ENCODE results near the gene ACTG1. TPM values are rescaled to one million over a fixed set of nuclear protein-coding genes. Genes with fewer than 3 reads are reported as not detected.

The ACTG1 gene
- total and polyA plus RNA-seq, 4 donors, result 347 to 1,699 (median 1,282) TPM

GRCh38 chr17:81474958-81475357, 37.6 kb downstream of the ACTG1 start:
- Histone ChIP-seq H3K27me3 (ENCODE audit: control insufficient read depth in 4 of 4, insufficient read depth in 4 of 4, low read length in 3 of 4) (no peaks in the 10 kb centered on the region), H3K9ac (ENCODE audit: low read depth in 1 of 2, low read length in 2 of 2) (no peak overlapping the region), H3K36me3 (ENCODE audit: control insufficient read depth in 4 of 4, insufficient read depth in 3 of 4, low read depth in 1 of 4, low read length in 3 of 4) (no peaks in the 10 kb centered on the region), H3K9me3 (ENCODE audit: control insufficient read depth in 4 of 4, low read length in 3 of 4) (no peaks in the 10 kb centered on the region), H3K4me1 (ENCODE audit: control insufficient read depth in 4 of 4, insufficient read depth in 4 of 4, low read length in 3 of 4) (no peaks in the 10 kb centered on the region), H3K27ac (ENCODE audit: low read depth in 1 of 2, low read length in 2 of 2) (no peak overlapping the region), H3K4me3 (ENCODE audit: low read depth in 1 of 3, low read length in 3 of 3) (no peak overlapping the region)
- TF ChIP-seq RXRA (IDR thresholded peaks at IDR 0.05), result no peak
- DNase-seq (ENCODE audit: low spot score), result no peak
- 88% methylated on average over 16 of the region's 16 CpGs for WGBS

- 68% methylated on average over 8 of the region's 8 CpGs for WGBS
- H3K9me3 ChIP-seq (ENCODE audit: control insufficient read depth in 4 of 4, low read length in 3 of 4), result no peaks in the 10 kb centered on the region
- H3K4me3 ChIP-seq (ENCODE audit: low read depth in 1 of 3, low read length in 3 of 3), result no peak overlapping the region
- no peak for TF ChIP-seq HNF4G (IDR thresholded peaks at IDR 0.05)
- no peak for TF ChIP-seq YY1 (IDR thresholded peaks at IDR 0.05)
- TF ChIP-seq HNF4A (conservative IDR thresholded peaks at IDR 0.05), result no peak
- TF ChIP-seq RXRA (IDR thresholded peaks at IDR 0.05), result no peak
- TF ChIP-seq REST (IDR thresholded peaks at IDR 0.05), result no peak
- TF ChIP-seq ZBTB33 (IDR thresholded peaks at IDR 0.05), result no peak
- no peak for TF ChIP-seq SP1 (IDR thresholded peaks at IDR 0.05)
- no peak for TF ChIP-seq CTCF (IDR thresholded peaks at IDR 0.05; ENCODE audit: low read depth, low read length, missing input control)
- no peak for TF ChIP-seq EGR1 (IDR thresholded peaks at IDR 0.05; ENCODE audit: low read depth in 2 of 2)
- TF ChIP-seq MAX (IDR thresholded peaks at IDR 0.05), result no peak
- no peak for TF ChIP-seq NR2F2 (IDR thresholded peaks at IDR 0.05)
- no peak for TF ChIP-seq TAF1 (conservative IDR thresholded peaks at IDR 0.05)
- no peak for TF ChIP-seq ATF3 (IDR thresholded peaks at IDR 0.05)
- no peak for TF ChIP-seq JUND (IDR thresholded peaks at IDR 0.05)
- TF ChIP-seq RAD21 (IDR thresholded peaks at IDR 0.05), result no peak
- TF ChIP-seq FOXA2 (IDR thresholded peaks at IDR 0.05), result no peak
- no peak for TF ChIP-seq FOXA1 (IDR thresholded peaks at IDR 0.05)
- no peak for TF ChIP-seq GABPA (IDR thresholded peaks at IDR 0.05 in 1 of 2, conservative IDR thresholded peaks at IDR 0.05 in 1 of 2)
- no peaks in the 10 kb centered on the region for H3K36me3 ChIP-seq (ENCODE audit: control insufficient read depth in 4 of 4, insufficient read depth in 3 of 4, low read depth in 1 of 4, low read length in 3 of 4)
- no peak for DNase-seq (ENCODE audit: low spot score)
- H3K27ac ChIP-seq (ENCODE audit: low read depth in 1 of 2, low read length in 2 of 2), result no peak overlapping the region
- H3K27me3 ChIP-seq (ENCODE audit: control insufficient read depth in 4 of 4, insufficient read depth in 4 of 4, low read length in 3 of 4), result no peaks in the 10 kb centered on the region
- H3K4me1 ChIP-seq (ENCODE audit: control insufficient read depth in 4 of 4, insufficient read depth in 4 of 4, low read length in 3 of 4), result no peaks in the 10 kb centered on the region
- H3K9ac ChIP-seq (ENCODE audit: low read depth in 1 of 2, low read length in 2 of 2), result no peak overlapping the region
Observed at GRCh38 chr17:81473019-81473418, 39.6 kb downstream of the ACTG1 start.
